Suppressor macrophage treated with lipopolysaccharide for 1 hour (primary cell): ENCODE results near the gene ZXDB.
"Not testable (repeated sequence)": the region's sequence is repeated elsewhere in the genome, so short reads cannot be mapped to it uniquely, and the experiment has no call there.

ENCODE experiments used
- DNase-seq, 3 donors: peaks; one replicate each; pipeline ENCODE4 v3.0.0-alpha.2; 2020 to 2022

The ZXDB gene

GRCh38 chrX:57591284-57592159 is at the start of gene ZXDB:
Gene ZXDB (plus strand): TSS chrX:57592011. CDS start chrX:57592049, 38 bp downstream.
- not testable (repeated sequence) for DNase-seq

GRCh38 chrX:57565198-57565597 is 26.6 kb upstream of the ZXDB start:
- no peak for DNase-seq

GRCh38 chrX:57573754-57574153 is 18.1 kb upstream of the ZXDB start:
- DNase-seq = peak; percentile 34 to 40 (median 34)

DNA sequence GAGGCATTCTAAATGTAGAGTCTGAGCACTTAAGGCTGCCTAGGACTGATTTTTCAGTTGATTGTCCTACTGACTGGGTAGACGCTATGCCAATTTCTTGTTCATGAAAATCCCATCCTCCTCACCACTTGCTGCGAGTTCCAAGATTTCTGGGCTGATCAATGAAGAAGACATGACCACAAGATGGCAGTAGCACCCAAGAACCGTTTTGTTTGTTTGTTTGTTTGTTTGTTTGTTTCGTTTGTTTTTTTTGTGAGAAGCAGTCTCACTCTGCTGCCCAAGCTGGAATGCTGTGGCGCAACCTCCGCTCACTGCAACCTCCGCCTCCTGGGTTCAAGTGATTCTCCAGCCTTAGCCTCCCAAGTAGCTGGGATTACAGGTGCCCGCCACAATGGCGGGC is 8.9 kb upstream of the ZXDB start:
- DNase-seq = not testable (repeated sequence)

GRCh38 chrX:57583477-57583876 is 8.3 kb upstream of the ZXDB start:
- DNase-seq = no peak

GRCh38 chrX:57586360-57586759 is 5.5 kb upstream of the ZXDB start:
- no peak for DNase-seq

GRCh38 chrX:57587062-57587461 is 4.7 kb upstream of the ZXDB start:
- DNase-seq = no peak

- DNase-seq = no peak
These were observed 4.2 kb upstream of the ZXDB start for GRCh38 chrX:57587607-57588006.

- DNase-seq = peak; percentile 33 to 51 (median 37)
These were observed 516 bp downstream of the ZXDB start for GRCh38 chrX:57592160-57592893.

DNA sequence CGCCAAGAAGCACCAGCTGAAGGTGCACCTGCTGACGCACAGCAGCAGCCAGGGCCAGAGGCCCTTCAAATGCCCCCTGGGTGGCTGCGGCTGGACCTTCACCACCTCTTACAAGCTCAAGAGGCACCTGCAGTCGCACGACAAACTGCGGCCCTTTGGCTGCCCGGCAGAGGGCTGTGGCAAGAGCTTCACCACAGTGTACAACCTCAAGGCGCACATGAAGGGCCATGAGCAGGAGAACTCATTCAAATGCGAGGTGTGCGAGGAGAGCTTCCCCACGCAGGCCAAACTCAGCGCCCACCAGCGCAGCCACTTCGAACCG is 1.0 kb downstream of the ZXDB start:
- DNase-seq = not testable (repeated sequence)

DNA sequence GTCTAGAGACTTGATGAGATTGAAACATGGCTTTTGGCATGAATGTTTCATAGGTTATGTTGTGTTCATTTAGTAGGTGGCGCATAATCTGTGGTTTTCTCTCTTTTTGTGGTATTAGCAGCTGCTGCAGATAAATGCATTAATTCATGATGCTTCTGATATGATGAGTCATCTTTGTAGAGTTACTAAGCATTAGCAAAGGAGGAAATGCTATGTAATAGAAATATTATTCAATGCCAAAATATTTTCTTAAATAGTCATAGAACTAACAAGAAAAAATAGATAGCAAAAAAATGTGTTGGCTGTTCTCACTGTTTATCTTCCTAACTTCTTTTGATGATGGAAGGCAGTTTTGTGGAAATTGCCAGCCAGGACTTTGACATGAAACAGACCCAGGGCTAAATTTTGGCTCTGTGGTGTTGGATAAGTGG is 3.6 kb downstream of the ZXDB start:
- DNase-seq = peak in 2 of 3 donors; percentile 35 to 51

- DNase-seq = peak in 1 of 3 donors; percentile 21
These were observed 4.3 kb downstream of the ZXDB start for GRCh38 chrX:57596109-57596508.

- no peak for DNase-seq
These were observed 4.7 kb downstream of the ZXDB start for GRCh38 chrX:57596516-57596915.

- DNase-seq = no peak
These were observed 15.7 kb downstream of the ZXDB start for GRCh38 chrX:57607295-57608187.

GRCh38 chrX:57613351-57613750 is 21.5 kb downstream of the ZXDB start:
- DNase-seq = not testable (repeated sequence)

DNA sequence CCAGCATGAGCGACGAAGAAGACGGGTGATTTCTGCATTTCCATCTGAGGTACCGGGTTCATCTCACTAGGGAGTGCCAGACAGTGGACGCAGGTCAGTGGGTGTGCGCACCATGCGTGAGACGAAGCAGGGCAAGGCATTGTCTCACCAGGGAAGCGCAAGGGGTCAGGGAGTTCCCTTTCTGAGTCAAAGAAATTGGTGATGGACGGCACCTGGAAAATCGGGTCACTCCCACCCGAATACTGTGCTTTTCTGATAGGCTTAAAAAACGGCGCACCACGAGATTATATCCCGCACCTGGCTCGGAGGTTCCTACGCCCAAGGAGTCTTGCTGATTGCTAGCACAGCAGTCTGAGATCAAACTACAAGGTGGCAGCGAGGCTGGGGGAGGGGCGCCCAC is 37.6 kb downstream of the ZXDB start:
- not testable (repeated sequence) for DNase-seq

GRCh38 chrX:57640674-57641016 is 48.8 kb downstream of the ZXDB start:
- no peak for DNase-seq

- DNase-seq = no peak
These were observed 49.5 kb downstream of the ZXDB start for GRCh38 chrX:57641338-57641737.

DNA sequence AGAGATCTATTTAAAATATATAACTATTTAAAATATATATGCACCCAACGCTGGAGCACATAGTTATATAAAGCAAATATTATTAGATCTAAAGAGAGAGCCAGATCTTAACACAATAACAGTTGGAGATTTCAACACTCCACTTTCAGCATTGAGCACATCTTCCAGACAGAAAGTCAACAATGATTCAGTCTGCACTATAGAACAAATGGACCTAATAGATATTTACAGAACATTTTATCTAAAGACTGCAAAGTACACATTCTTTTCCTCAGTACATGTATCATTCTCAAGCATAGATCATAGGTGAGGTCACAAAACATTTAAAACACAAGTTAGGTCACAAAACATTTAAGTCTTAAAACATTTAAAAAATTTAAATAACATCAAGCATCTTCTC is 51.9 kb downstream of the ZXDB start:
- no peak for DNase-seq

- DNase-seq = no peak
These were observed 55.2 kb downstream of the ZXDB start for GRCh38 chrX:57647020-57647419.
